ENCODE results near the gene MSI2.

The MSI2 gene

GRCh38 chr17:57247261-57247660 lies 9.1 kb upstream of the MSI2 start:
- no peak for DNase-seq

GRCh38 chr17:57247913-57248312 lies 8.4 kb upstream of the MSI2 start:
- DNase-seq, result no peak

- no peak for DNase-seq
These were observed 6.8 kb upstream of the MSI2 start for GRCh38 chr17:57249520-57249919.

GRCh38 chr17:57251211-57251787 lies 5.0 kb upstream of the MSI2 start:
- no peak for DNase-seq

- no peak for DNase-seq
These were observed 2.8 kb upstream of the MSI2 start for GRCh38 chr17:57253362-57254065.

- DNase-seq, result no peak
These were observed 1.0 kb upstream of the MSI2 start for GRCh38 chr17:57255182-57255775.

- peak; percentile 45 for DNase-seq
These were observed 387 bp downstream of the MSI2 start for GRCh38 chr17:57256708-57257112.

GRCh38 chr17:57257195-57257894 lies 1.0 kb downstream of the MSI2 start:
- DNase-seq, result no peak

- no peak for DNase-seq
These were observed 1.9 kb downstream of the MSI2 start for GRCh38 chr17:57257895-57258851.

GRCh38 chr17:57259306-57259705 lies 3.0 kb downstream of the MSI2 start:
- DNase-seq, result no peak

GRCh38 chr17:57259817-57260216 lies 3.5 kb downstream of the MSI2 start:
- DNase-seq, result peak; percentile 28

GRCh38 chr17:57260325-57261083 lies 4.2 kb downstream of the MSI2 start:
- DNase-seq, result no peak

- DNase-seq, result no peak
These were observed 4.8 kb downstream of the MSI2 start for GRCh38 chr17:57261084-57261461.

- DNase-seq, result no peak
These were observed 6.2 kb downstream of the MSI2 start for GRCh38 chr17:57262557-57262956.

GRCh38 chr17:57264250-57264649 lies 7.9 kb downstream of the MSI2 start:
- no peak for DNase-seq

- DNase-seq, result no peak
These were observed 8.5 kb downstream of the MSI2 start for GRCh38 chr17:57264776-57265175.

GRCh38 chr17:57266902-57267311 lies 10.6 kb downstream of the MSI2 start:
- no peak for DNase-seq

- DNase-seq, result no peak
These were observed 11.9 kb downstream of the MSI2 start for GRCh38 chr17:57268181-57268580.

GRCh38 chr17:57269052-57269451 lies 12.7 kb downstream of the MSI2 start:
- no peak for DNase-seq

GRCh38 chr17:57269598-57270255 lies 13.4 kb downstream of the MSI2 start:
- no peak for DNase-seq

GRCh38 chr17:57270801-57271245 lies 14.5 kb downstream of the MSI2 start:
- DNase-seq, result no peak

Measured in NCI-H345 (cell line).